HG03342 (cell line): ENCODE measurements around the gene ZGRF1.
"Not testable (repeated sequence)": the region's sequence is repeated elsewhere in the genome, so short reads cannot be mapped to it uniquely, and the experiment has no call there.

Experiments used
- ATAC-seq: cut with Tn5 transposase; IDR thresholded peaks from one replicate; pipeline ENCODE4 v1.9.1; 2021; ENCODE audit warnings: mild to moderate bottlenecking, moderate library complexity; ENCODE audit not compliant: unreplicated experiment

ZGRF1 gene

DNA sequence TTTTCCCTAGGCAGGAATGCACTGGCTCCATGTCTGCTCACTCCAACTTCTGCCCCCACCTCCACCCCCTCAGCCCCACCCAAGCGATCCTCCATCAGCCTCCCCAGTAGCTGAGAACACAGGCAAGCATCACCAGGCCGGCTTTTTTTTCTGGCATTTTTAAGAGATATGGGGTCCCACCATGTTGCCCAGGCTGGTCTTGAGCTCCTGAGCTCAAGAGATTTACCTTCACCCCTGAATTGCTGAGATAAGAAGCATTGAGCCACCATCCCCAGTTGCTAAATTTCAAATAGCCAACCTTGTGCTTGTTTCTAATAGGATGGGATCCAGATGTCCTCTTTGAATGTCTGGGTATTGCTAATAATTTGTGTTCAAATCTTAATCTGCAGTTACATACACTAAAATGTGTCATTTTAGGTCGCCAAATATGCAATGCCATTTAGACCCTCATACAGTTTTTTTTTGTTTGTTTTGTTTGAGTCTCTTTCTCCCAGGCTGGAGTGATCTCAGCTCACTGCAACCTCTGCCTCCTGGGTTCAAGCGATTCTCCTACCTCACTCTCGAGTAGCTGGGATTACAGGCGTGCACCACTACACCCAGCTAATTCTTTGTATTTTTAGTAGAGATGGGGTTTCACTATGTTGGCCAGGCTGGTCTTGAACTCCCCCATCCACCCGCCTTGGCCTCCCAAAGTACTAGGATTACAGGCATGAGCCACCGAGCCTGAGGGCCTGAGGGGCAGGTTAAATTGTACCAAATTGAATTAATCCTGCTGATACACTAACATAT is 9.0 kb upstream of the ZGRF1 start:
- no peak for ATAC-seq

DNA sequence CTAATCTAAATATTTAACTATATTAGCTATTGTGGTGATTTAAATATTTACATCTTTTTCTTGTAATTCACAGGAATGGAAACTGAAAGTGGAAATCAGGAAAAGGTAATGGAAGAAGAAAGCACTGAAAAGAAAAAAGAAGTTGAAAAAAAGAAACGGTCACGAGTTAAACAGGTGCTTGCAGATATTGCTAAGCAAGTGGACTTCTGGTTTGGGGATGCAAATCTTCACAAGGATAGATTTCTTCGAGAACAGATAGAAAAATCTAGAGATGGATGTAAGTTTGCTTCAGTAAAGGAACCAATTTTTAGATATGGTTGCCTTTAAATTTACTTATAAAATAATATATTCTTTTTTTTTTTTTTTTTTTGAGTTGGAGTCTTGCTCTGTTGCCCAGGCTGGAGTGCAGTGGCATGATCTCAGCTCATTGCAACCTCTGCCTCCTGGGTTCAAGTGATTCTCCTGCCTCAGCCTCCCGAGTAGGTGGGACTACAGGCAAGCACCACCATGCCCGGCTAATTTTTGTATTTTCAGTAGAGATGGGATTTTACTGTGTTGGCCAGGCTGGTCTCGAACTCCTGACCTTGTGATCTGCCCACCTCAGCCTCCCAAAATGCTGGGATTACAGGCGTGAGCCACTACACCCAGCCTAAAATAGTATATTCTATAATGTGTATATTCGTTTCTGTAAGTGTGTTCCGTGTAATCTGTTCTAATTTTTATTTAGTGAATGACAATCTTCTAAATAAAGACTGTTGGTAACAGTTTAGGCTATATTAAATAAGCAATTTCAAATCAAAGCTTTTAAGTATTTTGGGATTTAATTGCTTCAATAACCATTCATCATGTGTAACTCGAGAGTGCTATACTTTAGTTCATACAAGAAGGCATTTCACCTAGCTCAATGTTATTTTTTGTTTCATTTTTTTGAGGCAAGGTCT is 8.2 kb upstream of the ZGRF1 start:
- ATAC-seq = not testable (repeated sequence)

DNA sequence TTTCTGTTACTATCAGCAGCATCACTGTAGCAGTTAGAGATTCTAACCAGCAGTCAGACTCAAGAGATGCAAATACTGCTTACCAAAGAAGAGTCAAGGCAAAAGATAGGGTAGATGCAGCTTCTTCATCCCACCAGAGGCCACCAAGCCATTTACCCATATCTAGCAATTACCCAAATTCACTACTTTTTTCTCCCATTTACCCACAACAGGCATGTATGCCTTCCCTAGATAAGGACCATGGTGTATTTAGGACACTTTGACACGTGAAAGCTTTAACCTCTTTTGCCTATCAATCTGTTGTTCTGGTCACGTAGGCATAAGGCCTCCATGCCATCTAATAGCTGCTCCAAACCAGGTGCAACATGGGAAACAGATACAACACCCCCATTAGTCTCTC is 5.8 kb upstream of the ZGRF1 start:
- no peak for ATAC-seq

DNA sequence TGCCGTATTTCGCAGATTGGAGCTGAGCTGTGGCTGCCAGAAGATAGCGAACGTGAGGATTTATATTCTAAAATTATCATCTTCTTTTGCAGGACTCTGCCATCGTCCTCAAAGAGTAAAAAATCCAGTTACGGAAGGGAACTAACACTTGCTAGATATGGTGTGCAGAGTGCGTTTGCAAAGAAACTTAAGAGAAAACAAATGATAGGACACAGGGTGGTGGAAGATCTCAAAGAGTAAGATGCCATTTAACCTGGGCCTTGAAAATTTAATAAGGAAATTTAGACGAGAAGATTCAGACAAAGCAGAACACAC is 800 bp upstream of the ZGRF1 start:
- ATAC-seq = peak; percentile 0

DNA sequence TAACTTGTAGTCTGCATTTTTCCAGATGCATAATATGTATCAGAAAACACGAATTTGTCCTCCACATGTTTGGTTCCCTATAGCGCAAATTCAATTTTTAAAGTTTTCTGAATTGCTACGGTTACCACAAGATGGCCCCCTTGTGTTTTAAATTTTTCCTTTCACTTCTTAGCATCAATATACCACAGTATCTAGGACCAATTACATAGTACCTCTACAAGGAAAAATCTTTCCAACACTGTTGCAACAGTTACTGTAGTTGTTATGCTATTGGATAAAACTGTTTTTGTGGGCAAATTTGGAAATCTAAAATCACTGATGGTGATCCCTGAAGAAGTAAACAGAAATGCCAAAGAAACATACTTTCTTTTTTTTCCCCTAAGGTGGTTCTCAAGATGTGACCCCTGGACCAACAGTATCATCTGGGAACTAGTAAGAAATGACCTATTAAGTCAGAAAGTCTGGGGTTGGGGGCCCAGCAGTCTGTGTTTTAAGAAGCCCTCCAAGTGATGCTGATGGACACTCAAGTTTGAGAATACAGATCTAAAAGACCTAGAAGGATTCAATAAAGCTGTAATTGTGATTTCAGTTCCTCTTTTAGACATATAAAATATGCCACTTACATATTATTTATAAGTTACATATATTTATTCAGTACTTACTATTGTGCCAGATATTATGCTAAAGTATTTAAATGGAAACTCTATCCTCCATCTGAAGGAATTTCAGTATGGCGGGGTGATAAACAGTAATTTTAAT is 3.1 kb downstream of the ZGRF1 start:
- no peak for ATAC-seq

DNA sequence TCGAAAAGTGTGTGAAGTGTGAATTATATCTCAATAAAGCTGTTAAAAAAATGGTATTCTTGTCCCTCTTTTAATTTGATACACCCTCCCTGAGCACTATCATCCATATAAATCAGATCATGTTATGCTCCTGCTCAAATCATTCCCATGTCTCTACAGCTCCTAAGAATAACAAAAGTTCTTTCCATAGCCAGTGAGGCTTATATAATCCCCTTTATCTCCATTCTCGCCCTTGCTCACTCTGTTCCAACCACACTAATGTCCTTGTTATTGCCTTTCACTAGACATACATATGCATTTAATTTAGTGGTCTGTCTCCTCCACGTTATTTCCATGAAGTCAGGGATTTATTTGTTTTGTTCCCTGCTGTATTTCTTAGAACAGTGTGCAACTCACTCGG is 10.5 kb downstream of the ZGRF1 start:
- no peak for ATAC-seq

DNA sequence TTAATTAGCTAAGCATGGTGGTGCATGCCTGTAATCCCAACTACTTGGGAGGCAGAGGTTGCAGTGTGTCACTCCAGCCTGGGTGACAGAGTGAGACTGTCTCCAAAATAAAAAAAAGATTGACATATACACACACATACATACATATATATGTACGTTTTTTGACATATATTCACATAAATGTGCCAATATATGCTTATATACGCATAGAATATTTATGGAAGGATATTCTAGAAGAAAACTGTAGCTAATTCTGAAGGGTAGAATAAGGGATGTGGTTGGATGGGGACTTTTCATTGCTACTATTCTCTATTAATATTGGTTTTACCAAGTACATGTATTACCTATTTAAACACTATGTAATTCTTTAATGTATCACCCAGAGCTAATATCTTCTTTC is 19.7 kb downstream of the ZGRF1 start:
- ATAC-seq = no peak

DNA sequence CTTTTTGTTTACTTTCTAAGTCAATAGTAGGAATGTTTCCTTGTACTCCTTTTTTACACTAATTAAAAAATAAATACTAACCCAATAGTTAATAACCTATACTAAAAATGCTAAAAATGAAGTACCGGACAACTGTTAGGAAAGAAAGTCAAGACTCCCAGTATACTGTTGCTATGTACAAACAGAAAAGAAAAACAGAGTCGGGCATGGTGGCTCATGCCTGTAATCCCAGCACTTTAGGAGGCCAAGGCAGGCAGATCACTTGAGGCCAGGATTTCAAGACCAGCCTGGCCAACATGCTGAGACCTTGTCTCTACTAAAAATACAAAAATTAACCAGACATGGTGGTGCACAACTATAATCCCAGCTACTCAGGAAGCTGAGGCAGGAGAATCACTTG is 23.9 kb downstream of the ZGRF1 start:
- not testable (repeated sequence) for ATAC-seq

DNA sequence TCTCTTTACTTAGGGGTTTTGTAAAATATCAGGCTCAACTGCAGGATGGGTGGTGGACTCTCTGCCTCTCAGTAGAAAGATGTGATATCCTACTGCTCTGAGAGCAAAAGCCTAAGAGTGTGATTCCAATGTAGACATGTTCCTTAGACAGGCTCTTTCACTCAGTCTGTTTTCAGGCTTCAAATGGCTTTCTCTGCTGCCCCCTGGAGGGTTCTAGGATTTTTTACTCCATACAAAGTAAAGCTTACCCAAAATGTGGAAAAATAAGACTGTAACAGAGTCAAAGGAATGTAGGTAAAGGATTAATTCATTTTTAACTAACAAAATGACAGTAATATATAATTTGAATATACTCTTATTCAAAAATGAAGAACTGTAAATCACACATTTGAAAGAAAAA is 32.1 kb downstream of the ZGRF1 start:
- ATAC-seq = peak; percentile 84

DNA sequence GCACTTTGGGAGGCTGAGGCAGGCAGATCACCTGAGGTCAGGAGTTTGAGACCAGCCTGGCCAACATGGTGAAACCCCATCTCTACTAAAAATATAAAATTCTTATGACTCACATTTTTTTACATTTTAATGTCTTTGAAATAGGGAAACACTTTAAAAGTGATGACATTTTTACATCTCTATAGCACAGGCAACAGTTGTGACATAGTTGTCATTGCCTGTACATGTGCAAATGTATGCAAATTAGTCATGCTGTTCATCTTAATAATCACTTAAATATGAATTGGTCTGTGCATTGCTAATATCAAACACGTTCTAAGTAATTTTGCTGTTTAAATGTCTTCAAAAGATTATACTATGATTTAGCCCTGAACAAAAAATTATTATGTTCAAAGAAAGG is 41.7 kb downstream of the ZGRF1 start:
- ATAC-seq = no peak

DNA sequence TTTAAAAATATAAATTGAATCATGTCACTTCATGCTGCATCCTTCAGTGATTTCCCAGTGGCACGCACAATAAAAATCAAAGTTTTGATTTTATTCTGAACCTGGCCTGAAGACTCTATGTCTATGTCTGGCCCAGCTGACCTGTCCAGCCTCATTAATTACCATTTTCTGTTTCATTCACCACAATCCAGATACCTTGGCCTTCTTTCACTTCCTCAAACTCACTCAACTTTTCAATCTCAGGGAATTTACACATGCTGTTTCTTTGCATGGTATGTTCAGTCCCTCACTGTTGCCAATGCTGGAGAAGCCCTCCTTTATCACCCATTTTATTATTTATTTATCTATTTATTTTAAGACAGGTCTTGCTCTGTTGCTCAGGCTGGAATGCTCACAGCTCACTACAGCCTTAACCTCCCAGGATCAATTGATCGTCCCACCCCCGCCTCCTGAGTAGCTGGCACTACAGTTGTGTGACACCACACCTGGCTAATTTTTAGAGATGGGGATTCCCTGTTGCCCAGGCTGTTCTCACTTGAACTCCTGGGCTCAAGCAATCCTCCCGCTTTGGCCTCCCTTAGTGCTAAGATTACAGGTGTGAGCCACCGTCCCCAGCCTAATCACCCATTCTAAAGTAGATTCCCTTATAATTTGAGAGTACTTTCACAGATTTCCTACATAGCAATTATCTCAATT is 43.1 kb downstream of the ZGRF1 start:
- peak; percentile 57 for ATAC-seq

DNA sequence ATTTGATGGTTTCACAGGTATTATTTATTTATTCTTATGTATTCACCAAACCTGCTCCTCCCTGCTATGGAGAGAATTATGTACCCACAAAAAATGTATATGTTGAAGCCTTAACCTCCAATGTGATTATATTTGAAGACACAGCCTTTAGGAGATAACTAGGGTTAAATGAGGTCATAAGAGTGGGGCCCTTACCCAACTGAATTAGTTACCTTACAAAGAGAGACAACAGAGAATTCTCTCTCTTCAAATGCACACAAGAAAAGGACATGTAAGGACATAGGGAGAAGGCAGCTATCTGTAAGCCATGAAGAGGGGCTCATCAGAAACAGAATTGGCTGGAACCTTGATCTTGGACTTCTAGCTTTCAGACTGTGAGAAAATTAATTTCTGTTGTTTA is 44.0 kb downstream of the ZGRF1 start:
- no peak for ATAC-seq

DNA sequence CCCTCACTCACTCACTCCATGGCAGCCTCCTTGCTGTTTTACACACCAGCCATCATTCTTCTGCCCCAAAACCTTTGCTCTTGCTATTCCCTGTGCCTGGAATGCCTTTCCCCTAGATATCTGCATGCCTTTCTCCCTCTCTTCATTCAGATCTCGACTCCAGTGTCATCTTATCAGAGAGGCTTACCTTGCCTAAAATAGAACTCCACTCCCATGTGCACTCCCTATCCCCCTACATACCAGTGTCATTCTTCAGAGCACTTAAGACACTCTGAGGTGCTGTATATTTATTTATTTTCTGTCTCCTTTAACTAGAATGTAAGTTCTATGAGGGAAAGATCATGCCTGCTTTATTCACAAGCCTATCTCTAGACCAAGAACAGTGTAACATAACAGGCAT is 45.1 kb downstream of the ZGRF1 start:
- no peak for ATAC-seq

DNA sequence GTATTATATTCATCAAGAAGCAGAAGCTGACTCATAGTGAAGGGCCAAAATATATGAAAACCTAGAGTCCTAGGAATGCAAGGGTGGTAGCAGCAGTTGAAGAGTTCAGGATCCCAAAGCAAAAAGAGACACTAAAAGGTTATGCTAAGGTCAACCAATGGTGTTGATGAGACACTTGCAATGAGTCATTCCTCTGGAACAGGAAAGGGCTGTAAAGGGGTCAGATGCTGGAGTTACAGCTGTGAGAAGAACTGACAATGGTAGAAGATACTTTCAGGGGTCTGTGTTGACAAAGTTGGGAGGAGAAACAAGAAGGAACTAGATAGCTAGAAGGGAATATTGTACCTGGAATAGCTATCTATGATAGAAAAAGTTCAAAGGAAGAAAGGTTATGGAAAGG is 47.5 kb downstream of the ZGRF1 start:
- ATAC-seq = peak; percentile 47

DNA sequence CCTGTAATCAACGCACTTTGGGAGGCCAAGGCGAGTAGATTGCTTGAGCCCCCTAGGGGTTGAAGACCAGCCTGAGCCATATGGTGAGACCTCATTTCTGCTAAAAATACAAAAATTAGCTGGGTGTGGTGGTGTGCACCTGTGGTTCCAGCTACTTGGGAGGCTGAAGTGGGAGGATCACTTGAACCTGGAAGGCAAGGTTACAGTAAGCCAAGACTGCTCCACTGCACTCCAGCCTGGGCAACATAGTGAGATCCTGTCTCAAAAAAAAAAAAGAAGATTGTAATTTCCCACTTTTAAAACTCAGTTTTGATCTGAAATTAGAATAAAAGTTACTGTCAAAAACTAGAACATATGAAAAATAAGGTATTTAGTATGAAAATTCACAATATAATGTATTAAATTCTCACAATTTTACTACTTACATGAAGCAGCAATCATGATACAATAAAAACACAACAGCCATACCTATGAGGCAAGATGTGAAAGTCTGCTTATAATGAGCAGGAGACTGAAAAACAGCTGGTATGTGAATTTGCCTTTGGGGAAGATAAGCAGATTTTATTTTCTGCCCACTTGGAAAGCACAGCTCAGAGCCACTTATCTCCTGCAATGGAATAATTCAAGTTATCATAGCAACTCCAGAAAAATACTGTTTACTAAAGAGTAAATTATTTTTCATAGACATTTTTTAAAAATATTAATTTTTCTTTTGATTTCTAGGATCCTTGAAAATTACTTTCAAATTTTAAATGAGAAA is 50.6 kb downstream of the ZGRF1 start:
- no peak for ATAC-seq

DNA sequence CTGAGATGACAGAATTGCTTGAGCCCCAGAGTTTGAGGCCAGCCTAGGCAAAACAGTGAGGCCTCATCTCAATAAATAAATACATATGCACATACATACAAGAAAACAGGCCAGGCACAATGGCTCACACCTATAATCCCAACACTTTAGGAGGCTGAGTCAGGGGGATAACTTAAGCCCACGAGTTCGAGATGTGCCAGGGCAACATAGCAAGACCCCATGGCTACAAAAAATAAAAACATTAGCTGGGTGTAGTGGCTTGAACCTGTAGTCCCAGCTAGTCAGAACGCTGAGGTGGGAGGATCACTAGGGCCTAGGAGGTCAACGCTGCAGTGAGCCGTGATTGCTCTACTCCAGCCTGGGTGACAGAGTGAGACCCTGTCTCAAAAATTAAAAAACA is 69.2 kb downstream of the ZGRF1 start:
- ATAC-seq = no peak

DNA sequence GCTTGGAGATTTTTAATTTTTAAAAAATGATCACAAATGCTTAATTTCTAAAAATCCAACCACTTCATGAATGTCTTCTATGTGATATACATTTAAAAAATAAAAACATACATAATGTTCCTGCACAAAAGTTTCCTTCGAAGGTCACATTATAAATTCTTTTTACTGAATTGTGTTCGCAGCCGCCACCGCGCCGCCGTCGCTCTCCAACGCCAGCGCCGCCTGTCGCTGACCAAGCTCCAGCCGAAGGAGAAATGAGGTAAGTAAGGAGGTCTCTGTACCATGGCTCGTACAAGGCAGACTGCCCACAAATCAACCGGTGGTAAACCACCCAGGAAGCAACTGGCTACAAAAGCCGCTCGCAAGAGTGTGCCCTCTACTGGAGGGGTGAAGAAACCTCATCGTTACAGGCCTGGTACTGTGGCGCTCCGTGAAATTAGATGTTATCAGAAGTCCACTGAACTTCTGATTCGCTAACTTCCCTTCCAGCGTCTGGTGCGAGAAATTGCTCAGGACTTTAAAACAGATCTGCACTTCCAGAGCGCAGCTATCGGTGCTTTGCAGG is 71.9 kb downstream of the ZGRF1 start:
- ATAC-seq = no peak

DNA sequence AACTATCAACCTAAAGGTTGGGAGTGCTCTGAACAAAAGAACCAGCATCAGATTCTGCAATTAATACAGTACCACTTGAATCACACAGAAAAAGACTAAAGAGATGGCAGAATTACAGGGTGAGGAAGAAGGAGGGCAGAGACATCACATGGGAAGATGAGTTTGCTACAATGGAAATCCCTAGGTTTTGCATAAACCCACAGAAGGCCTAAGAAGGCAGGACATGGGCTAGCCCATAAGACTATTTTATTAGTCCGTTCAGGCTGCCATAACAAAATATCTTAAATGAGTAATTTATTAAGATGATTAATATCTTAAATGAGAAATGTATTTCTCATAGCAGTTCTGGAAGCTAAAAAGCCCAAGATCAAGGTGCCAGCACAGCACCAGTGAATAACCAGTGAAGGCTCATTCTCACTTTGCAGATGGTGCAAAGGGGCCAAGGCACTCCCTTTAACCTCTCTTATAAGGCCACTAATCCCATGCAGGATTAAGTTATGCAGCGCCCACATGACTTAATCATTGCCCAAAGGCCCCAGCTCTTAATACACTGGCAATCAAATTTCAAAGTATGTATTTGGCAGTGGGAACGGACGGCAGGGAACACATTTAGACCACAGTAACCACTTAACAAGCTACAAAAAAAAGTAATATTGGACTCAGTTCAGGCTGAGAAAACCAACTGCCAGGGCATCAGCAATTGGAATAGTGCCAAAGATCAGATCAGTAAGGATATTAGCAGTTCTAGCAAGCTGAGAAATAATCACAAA is 73.1 kb downstream of the ZGRF1 start:
- ATAC-seq = no peak

DNA sequence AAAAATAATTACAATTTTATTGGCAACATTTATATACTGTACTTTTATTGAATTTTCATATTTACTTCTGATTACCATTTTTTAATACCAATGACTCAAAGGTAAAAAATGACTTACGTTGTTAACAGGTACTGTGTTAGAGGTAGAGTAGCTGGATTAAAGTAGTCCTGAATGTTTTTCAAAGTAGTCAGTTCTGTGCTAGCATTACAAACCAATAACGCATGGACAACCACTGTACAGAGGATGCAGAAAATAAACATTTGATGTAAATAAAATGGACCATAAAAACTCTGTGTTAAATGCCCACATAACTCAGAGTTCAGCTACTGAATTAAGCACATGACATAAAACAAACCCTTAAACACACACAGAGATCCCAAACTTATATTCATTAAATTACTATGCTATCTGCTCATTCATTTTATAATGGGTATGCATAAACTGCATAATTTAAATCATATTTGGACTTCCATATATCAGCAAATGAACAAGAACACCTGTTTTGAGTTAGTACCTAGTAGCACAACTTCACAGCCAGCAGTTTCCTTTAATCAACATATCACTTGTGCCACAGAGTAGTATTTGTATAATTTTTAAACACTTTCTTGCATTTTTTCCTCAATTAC is 74.3 kb downstream of the ZGRF1 start:
- no peak for ATAC-seq
